CD4-positive, alpha-beta T cell (primary cell): ENCODE measurements around the gene TUBG1. TPM values are rescaled to one million over a fixed set of nuclear protein-coding genes. Genes with fewer than 3 reads are reported as not detected.
"Not testable (repeated sequence)": the region's sequence is repeated elsewhere in the genome, so short reads cannot be mapped to it uniquely, and the experiment has no call there.

ENCODE experiments used
- ATAC-seq: fragments of 200-7000 bp; cut with Tn5 transposase; one replicate; pipeline ENCODE4 v1.10.0; 2022; ENCODE audit warnings: mild to moderate bottlenecking; ENCODE audit not compliant: poor library complexity
- CTCF ChIA-PET: fragments of 350-600 bp; sonication (Branson Sonifier 250); formaldehyde crosslinking; loops from one replicate; lab custom pipeline; 2021; ENCODE audit warnings: antibody characterized with exemption, inconsistent platforms; lab: Charles Lee
- POLR2A ChIA-PET: fragments of 350-600 bp; sonication (Branson Sonifier 250); formaldehyde crosslinking; loops from one replicate; lab custom pipeline; 2021; ENCODE audit warnings: antibody characterized with exemption, inconsistent platforms; lab: Charles Lee
- DNase-seq, 14 experiments: peaks; one replicate each; pipeline ENCODE4 v3.0.0-alpha.2; 2013 to 2020; ENCODE audit warnings: mixed read lengths in 2 of 14
- H3K27ac ChIP-seq, 2 donors: one replicate each; pipeline versions ENCODE4 v1.5.1 to v1.7.0; 2013; ENCODE audit warnings: low read length in 2 of 2, low read depth in 1 of 2, mild to moderate bottlenecking in 1 of 2
- H3K27me3 ChIP-seq, 2 experiments: 1 replicate in 1 of 2; 2 replicates in 1 of 2; pipeline versions ENCODE4 v1.6.1 to v1.7.0; 2013; ENCODE audit warnings: low read length in 2 of 2, control low read depth in 1 of 2, mild to moderate bottlenecking in 1 of 2, moderate library complexity in 1 of 2; ENCODE audit not compliant: insufficient read depth in 2 of 2, control insufficient read depth in 1 of 2
- H3K36me3 ChIP-seq: one replicate; pipeline ENCODE4 v1.6.1; 2013; ENCODE audit warnings: low read length, control low read depth; ENCODE audit not compliant: insufficient read depth
- H3K4me1 ChIP-seq: one replicate; pipeline ENCODE4 v1.6.1; 2013; ENCODE audit warnings: low read length, control low read depth; ENCODE audit not compliant: insufficient read depth
- H3K4me3 ChIP-seq: one replicate; pipeline ENCODE4 v1.5.1; 2013; ENCODE audit warnings: mild to moderate bottlenecking, low read length, moderate library complexity
- H3K9me3 ChIP-seq, 2 experiments: 1 replicate in 1 of 2; 2 replicates in 1 of 2; pipeline versions ENCODE4 v1.6.1 to v1.7.0; 2013; ENCODE audit warnings: low read length in 2 of 2, mild to moderate bottlenecking in 2 of 2, control low read depth in 1 of 2, moderate library complexity in 1 of 2; ENCODE audit not compliant: control insufficient read depth in 1 of 2, insufficient read depth in 1 of 2
- H3K27ac Mint-ChIP-seq: one replicate; pipeline ENCODE4 v1.8.0; 2020; ENCODE audit warnings: mixed read lengths
- H3K27me3 Mint-ChIP-seq: one replicate; pipeline ENCODE4 v1.8.0; 2021; ENCODE audit warnings: mixed read lengths
- H3K36me3 Mint-ChIP-seq: one replicate; pipeline ENCODE4 v1.8.0; 2021; ENCODE audit warnings: low read depth, mixed read lengths
- H3K4me1 Mint-ChIP-seq: one replicate; pipeline ENCODE4 v1.8.0; 2021; ENCODE audit warnings: low read depth, mixed read lengths
- H3K4me3 Mint-ChIP-seq: one replicate; pipeline ENCODE4 v1.8.0; 2020; ENCODE audit warnings: mild to moderate bottlenecking, mixed read lengths
- H3K9me3 Mint-ChIP-seq: one replicate; pipeline ENCODE4 v1.8.0; 2020; ENCODE audit warnings: mixed read lengths
- CTCF ChIP-seq: fragments of 200-600 bp; IDR thresholded peaks from one replicate; pipeline ENCODE4 v1.8.0; 2022; ENCODE audit warnings: antibody characterized with exemption, mild to moderate bottlenecking
- intact Hi-C, 2 experiments: fragments of 100-400 bp; cut with DNase I in 1 of 2; cut with micrococcal nuclease in 1 of 2; formaldehyde crosslinking; loops; one replicate each; pipeline versions ENCODE4 v1.15.1 to v1.9.0; 2023 to 2025; cut with DNase I, micrococcal nuclease
- total RNA-seq, 174 experiments: library from RNA in 2 of 174; stranded (reverse) in 2 of 174; gene quantifications; one replicate each; pipeline ENCODE4 v1.2.3 and lab custom pipeline; 2021 to 2026

Gene TUBG1
- total RNA-seq, 2 experiments from 2014 or later: 7.3 to 8.5 TPM

DNA sequence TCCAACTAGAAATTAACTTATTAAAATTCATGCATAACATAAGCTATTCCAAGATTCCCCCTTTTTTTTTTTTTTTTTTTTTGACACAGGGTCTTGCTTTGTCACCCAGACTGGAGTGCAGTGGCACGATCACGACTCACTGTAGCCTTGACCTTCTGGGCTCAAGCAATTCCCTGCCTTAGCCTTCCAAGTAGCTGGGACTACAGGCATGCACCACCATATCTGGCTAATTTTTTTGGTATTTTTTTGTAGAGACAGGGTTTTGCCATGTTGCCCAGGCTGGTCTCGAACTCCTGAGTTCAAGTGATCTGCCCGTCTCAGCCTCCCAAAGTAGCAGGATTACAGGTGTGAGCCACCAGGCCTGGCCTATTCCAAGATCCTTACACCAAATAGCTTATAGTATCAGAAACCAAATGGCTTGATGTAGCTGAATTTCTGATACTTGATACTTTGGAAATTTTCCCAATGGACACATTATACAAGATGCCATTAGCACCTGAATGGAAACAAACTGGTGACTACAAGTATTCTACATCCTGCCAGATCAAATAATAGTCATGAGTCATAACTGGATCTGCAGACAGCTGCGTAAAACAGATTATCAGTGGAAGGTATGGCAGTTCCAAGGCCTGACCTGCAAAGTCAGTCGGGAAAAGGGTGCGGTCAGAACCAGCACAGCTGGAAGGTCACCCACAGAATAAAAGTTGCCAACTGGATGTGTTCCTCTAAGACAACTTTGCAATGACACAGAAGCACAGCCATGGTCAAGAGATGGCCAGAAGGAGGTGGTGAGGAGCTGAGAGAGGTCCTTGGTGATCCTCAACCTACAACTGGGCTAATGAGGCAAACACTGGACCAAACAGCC, 14.5 kb downstream of the TUBG1 start:
- CTCF ChIA-PET: interaction anchor here (0.6 to 1.0 kb wide), 2 partner anchors 8 to 46 kb away, joined by 3 to 4 read pairs; no protein-coding TSS in a partner anchor

GRCh38 chr17:42627032-42627764, 17.7 kb downstream of the TUBG1 start:
- H3K4me1 Mint-ChIP-seq, H3K36me3 ChIP-seq, H3K4me1 ChIP-seq, H3K27me3 ChIP-seq, H3K4me3 ChIP-seq, H3K27me3 Mint-ChIP-seq, H3K27ac Mint-ChIP-seq, H3K4me3 Mint-ChIP-seq, intact Hi-C loops, DNase-seq, H3K36me3 Mint-ChIP-seq, H3K9me3 ChIP-seq, POLR2A ChIA-PET, ATAC-seq, H3K27ac ChIP-seq, H3K9me3 Mint-ChIP-seq: not testable (repeated sequence)
- CTCF ChIA-PET: interaction anchor here (0.9 kb wide), 1 partner anchor 14 kb away, joined by 3 read pairs; no protein-coding TSS in a partner anchor

More for the DNA sequence above, 14.5 kb downstream of the TUBG1 start:
- H3K27me3 Mint-ChIP-seq: no peaks in the 10 kb centered on the region
- intact Hi-C loops: no loop called here
- Histone ChIP-seq H3K27ac (no peak overlapping the region), H3K27me3 (no peaks in the 10 kb centered on the region), H3K4me1 (no peaks in the 10 kb centered on the region), H3K9me3 (no peaks in the 10 kb centered on the region), H3K4me3 (no peak overlapping the region), H3K36me3 (no peaks in the 10 kb centered on the region)
- H3K36me3 Mint-ChIP-seq: no peaks in the 10 kb centered on the region
- H3K27ac Mint-ChIP-seq: no peak overlapping the region
- ATAC-seq: no peak
- no peaks in the 10 kb centered on the region for H3K4me1 Mint-ChIP-seq
- H3K4me3 Mint-ChIP-seq: no peak overlapping the region
- no peaks in the 10 kb centered on the region for H3K9me3 Mint-ChIP-seq
- TF ChIP-seq CTCF: no peak
- POLR2A ChIA-PET: no interaction called here
- DNase-seq: no peak

DNA sequence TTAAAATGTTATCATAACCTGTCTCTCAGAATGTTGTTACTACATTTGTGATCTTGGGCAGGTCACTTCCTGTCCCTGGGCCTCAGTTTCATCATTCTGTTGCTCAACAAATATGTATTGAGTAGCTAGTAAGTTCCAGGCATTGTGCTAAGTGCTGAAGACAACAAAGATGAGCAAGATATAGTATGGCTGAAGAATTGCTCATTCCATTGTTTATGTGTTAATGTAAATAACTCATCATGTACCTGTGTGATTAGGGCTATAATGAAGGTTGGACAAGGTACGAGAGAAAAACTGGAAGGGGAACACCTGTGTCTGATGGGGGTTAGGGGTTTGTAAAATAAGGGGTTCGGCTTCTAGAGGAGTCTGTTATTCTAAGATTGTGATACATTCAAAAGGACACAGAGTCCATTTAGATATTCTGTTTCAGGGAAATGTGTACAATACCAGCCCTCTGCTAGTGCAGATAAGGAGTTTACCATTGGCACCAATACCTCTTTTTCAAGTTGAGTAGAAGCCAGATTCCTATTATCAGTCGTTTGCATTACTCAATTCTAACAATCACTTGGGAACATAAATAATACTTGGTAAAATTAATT, 20.0 kb downstream of the TUBG1 start:
- Histone ChIP-seq H3K9me3 (no peaks in the 10 kb centered on the region), H3K27ac (no peak overlapping the region), H3K4me3 (no peak overlapping the region), H3K36me3 (no peaks in the 10 kb centered on the region), H3K27me3 (no peaks in the 10 kb centered on the region), H3K4me1 (no peaks in the 10 kb centered on the region)
- Mint-ChIP-seq H3K4me3 (no peak overlapping the region), H3K4me1 (no peaks in the 10 kb centered on the region), H3K9me3 (no peaks in the 10 kb centered on the region), H3K27me3 (no peaks in the 10 kb centered on the region), H3K36me3 (no peaks in the 10 kb centered on the region), H3K27ac (no peak overlapping the region)
- no peak for DNase-seq
- ATAC-seq: no peak
- TF ChIP-seq CTCF: no peak
- intact Hi-C loops: no loop called here
- ChIA-PET POLR2A (no interaction called here), CTCF (no interaction called here)
